Neural progenitor cell (in vitro differentiated cells): ENCODE measurements around the gene ENOPH1.

Experiments
- EZH2 ChIP-seq: fragments of 200-600 bp; sonication (generic); IDR thresholded peaks from 2 replicates; pipeline ENCODE4 v1.6.1; 2017; ENCODE audit warnings: antibody characterized with exemption, mild to moderate bottlenecking, moderate library complexity
- EZH2phosphoT487 ChIP-seq: fragments of 200-600 bp; sonication (generic); IDR thresholded peaks from 2 replicates; pipeline ENCODE4 v1.6.1; 2017; ENCODE audit warnings: antibody characterized with exemption
- TF ChIP-seq, protein P1 (sequence below): fragments of 200-600 bp; sonication (generic); IDR thresholded peaks from 2 replicates; pipeline ENCODE4 v1.5.1; 2017; ENCODE audit warnings: antibody characterized with exemption, mild to moderate bottlenecking

DNA sequence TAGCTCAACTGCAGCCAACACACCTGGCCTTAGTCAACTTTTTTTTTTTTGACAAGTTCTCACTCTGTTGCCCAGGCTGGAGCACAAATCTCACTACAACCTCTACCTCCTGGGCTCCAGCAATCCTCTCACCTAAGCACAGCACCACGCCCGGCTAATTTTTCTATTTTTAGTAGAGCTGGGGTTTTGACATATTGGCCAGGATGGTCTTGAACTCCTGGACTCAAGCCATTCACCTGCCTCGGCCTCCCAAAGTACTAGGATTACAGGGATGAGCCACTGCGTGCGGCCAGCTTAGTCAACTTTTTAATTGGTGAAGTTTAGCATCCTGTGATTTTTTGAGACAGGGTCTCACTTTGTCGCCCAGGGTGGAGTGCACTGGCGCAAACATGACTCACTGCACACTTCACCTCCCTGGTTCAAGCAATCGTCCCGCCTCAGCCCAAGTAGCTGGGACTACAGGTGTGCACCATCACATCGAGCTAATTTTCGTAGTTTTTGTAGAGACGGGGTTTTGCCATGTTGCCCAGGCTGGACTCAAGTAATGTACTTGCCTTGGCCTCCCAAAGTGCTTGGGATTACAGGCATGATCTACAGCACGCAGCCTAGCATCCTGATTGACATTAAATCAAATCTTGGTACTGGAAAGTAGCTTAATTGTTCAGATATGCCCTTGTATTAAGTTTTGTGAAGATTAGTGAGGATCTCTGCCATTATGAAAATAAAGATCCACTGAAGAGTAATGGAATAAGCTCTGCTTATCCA is 8.4 kb upstream of the ENOPH1 start:
- TF ChIP-seq, protein P1, sequence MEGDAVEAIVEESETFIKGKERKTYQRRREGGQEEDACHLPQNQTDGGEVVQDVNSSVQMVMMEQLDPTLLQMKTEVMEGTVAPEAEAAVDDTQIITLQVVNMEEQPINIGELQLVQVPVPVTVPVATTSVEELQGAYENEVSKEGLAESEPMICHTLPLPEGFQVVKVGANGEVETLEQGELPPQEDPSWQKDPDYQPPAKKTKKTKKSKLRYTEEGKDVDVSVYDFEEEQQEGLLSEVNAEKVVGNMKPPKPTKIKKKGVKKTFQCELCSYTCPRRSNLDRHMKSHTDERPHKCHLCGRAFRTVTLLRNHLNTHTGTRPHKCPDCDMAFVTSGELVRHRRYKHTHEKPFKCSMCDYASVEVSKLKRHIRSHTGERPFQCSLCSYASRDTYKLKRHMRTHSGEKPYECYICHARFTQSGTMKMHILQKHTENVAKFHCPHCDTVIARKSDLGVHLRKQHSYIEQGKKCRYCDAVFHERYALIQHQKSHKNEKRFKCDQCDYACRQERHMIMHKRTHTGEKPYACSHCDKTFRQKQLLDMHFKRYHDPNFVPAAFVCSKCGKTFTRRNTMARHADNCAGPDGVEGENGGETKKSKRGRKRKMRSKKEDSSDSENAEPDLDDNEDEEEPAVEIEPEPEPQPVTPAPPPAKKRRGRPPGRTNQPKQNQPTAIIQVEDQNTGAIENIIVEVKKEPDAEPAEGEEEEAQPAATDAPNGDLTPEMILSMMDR: no peak
- TF ChIP-seq EZH2: no peak
- no peak for TF ChIP-seq EZH2phosphoT487
